ENCODE results near the gene TREX2. TPM values are rescaled to one million over a fixed set of nuclear protein-coding genes. Genes with fewer than 3 reads are reported as not detected.
A peak's percentile ranks its signal among the peaks of the same experiment; 100 is the strongest.

TREX2 gene
- total RNA-seq, 3 donors from 2014 or later = 1.7 to 2.4 (median 2.2) TPM

DNA sequence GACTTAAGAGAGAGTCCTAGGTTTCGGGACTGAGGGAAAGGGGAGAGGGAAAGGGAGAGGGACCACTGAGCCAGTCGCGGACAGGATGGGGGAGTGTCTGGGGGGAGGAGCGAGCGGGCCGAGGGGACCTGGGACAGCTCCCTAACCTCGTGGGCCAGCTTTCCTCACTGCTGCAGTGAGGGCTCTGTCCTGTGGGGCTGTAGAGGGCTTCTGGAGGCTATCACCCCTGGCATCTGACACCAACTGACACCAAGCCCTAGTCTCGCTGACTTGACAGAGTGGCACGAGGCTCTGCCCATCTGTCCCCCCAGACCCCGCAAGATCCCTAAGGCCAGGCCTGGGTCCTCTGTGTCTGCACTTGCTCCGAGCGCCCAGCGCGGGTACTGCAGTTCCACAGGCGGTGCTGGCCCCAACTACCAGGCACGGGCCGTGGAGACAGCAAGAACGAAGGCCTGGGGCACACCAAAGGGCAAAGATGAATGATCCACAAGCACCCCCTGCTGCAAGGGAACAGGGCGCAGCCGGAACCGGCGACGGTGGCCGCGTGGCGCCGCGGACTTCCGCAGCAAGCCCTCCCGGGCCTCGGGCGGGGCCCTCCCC is 24.1 kb upstream of the TREX2 start:
- peak; percentile 25 to 42 for ATAC-seq
- Mint-ChIP-seq H3K9me3 (no peaks in the 10 kb centered on the region), H3K27me3 (ENCODE audit: low read depth) (no peaks in the 10 kb centered on the region), H3K4me1 (ENCODE audit: low read depth) (peaks cover 16% of the 10 kb centered on the region), H3K36me3 (ENCODE audit: insufficient read depth) (peaks cover 4% of the 10 kb centered on the region), H3K4me3 (peak overlapping the region; percentile 85)
- DNase-seq = no peak

- peaks cover 11% of the 10 kb centered on the region for H3K4me1 Mint-ChIP-seq (ENCODE audit: low read depth)
- peak overlapping the region; percentile 16 for H3K4me3 Mint-ChIP-seq
- peaks cover 4% of the 10 kb centered on the region for H3K36me3 Mint-ChIP-seq (ENCODE audit: insufficient read depth)
- no peaks in the 10 kb centered on the region for H3K9me3 Mint-ChIP-seq
- DNase-seq = no peak
- ATAC-seq = no peak
- H3K27me3 Mint-ChIP-seq (ENCODE audit: low read depth) = no peaks in the 10 kb centered on the region
Observed at GRCh38 chrX:153468008-153468580, 22.2 kb upstream of the TREX2 start.

DNA sequence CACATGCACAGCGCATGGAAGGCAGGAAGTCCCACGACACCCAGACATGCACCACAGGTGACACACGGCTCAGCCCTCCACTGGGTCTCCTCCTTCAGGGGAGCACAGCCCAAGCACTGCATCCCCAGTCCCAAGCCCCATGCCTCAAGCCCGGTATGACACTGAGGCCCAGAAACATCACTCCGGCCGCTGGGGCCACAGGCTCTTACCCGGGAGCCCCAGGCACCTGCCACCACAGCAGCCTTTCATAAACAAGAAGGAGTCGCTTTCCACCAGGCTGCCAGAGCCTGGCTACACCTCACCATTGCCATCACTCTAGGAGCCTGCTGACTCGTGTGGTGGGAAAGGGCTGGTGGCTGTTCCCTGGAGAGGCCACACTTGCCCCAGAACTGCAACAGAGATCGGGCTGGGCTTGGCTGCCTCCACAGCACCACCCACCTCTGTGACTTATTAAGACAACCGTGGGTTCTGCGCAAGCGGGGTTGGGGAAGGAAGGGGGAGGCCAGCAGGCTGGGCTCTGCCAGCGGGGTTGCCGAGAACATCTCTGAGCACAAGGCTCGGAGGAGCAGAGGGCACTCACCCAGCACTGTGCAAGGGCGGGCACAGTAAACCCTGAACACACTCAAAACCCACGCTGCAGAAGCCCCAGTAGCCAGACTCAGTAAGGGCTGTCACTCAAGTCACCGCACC is 20.0 kb upstream of the TREX2 start:
- no peak for ATAC-seq
- no peaks in the 10 kb centered on the region for H3K9me3 Mint-ChIP-seq

DNA sequence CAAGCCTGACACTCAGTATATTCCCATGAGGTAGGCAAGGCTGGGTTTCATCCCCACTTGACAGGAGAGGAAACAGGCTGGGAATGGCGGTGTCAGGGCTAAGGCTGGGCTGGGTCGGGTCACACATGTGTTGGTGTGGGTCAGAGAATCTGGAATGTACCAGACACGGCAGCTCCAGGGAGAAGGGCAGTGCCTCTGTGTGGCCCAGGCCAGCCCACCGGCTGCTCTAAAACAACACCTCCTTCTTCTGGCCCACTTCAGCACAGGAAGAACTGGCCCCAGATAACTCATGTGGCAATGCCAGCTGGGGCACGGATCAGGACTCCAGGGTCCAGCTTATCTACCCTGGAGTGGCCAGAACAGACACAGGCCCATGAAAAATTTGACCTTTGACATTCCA is 18.3 kb upstream of the TREX2 start:
- H3K9me3 Mint-ChIP-seq = no peaks in the 10 kb centered on the region
- H3K27me3 Mint-ChIP-seq (ENCODE audit: low read depth) = no peaks in the 10 kb centered on the region
- peaks cover 10% of the 10 kb centered on the region for H3K4me1 Mint-ChIP-seq (ENCODE audit: low read depth)
- H3K36me3 Mint-ChIP-seq (ENCODE audit: insufficient read depth) = peaks cover 13% of the 10 kb centered on the region
- ATAC-seq (no peak), DNase-seq (no peak)
- H3K4me3 Mint-ChIP-seq = no peak overlapping the region

More for the DNA sequence above, 20.0 kb upstream of the TREX2 start:
- H3K36me3 Mint-ChIP-seq (ENCODE audit: insufficient read depth) = peaks cover 10% of the 10 kb centered on the region
- H3K27me3 Mint-ChIP-seq (ENCODE audit: low read depth) = no peaks in the 10 kb centered on the region
- DNase-seq = no peak
- H3K4me1 Mint-ChIP-seq (ENCODE audit: low read depth) = peaks cover 11% of the 10 kb centered on the region
- H3K4me3 Mint-ChIP-seq = no peak overlapping the region

DNA sequence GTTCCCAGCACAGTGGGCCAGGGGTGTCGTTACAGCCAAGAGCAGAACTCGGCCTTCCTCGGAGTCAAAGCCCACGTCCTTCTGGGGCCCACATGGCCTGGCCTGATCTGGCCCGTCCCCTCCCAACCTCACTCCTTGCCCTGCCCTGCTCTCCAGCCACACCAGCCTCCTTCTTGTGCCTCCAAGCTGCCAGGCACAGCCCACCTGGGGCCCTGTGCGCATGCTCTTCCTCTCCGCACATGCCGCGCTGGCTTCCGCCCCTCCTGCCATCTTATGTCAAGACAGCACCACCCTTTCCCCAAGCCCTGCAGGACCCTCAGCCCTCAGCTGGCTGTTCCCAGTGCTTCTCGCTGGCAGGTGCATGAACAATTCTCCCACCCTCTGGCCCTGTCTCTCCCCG is 17.7 kb upstream of the TREX2 start:
- H3K4me1 Mint-ChIP-seq (ENCODE audit: low read depth) = peaks cover 7% of the 10 kb centered on the region
- DNase-seq (no peak), ATAC-seq (no peak)
- H3K9me3 Mint-ChIP-seq = no peaks in the 10 kb centered on the region
- no peak overlapping the region for H3K4me3 Mint-ChIP-seq
- no peaks in the 10 kb centered on the region for H3K27me3 Mint-ChIP-seq (ENCODE audit: low read depth)
- H3K36me3 Mint-ChIP-seq (ENCODE audit: insufficient read depth) = peaks cover 14% of the 10 kb centered on the region

DNA sequence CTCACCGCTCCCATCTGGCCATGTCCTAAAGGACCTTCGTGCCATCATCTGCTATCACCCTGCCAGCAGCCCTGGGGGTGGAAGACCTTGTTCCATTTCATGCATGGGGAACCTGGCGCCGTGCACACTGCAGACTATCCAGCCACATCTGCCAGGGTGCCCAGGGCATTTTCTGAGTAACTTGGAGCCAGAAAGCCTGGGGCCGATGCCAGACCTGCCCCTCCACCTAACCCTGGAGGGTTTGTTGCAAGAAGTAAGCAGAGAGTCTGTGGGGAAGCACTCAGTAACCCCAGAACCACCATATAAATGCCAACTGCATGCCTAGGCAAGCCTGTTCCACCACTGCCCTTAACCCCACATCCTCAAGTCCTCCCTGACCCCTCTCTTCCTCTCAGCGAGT is 17.2 kb upstream of the TREX2 start:
- ATAC-seq (no peak), DNase-seq (no peak)
- Mint-ChIP-seq H3K27me3 (ENCODE audit: low read depth) (no peaks in the 10 kb centered on the region), H3K4me1 (ENCODE audit: low read depth) (peaks cover 7% of the 10 kb centered on the region), H3K36me3 (ENCODE audit: insufficient read depth) (peaks cover 14% of the 10 kb centered on the region), H3K9me3 (no peaks in the 10 kb centered on the region), H3K4me3 (no peak overlapping the region)

DNA sequence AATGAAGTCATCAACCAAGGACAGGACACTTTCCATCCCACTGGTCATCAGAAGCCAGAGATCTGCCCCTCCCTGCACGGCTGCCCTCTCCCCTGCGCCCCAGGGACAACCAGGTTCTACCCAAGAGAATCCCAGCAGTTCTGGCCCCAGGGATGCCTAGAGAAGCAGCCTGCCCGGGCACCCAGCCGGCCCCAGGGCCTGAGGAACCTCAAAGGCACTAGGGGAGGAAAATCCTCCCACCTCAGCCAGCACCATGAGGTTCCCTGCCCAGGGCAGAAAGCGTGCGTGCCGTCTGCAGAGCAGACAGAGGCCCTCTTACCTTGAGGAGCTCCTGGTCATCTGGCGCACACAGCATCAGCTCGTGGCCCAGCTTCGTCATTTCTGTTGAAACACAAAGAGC is 16.4 kb upstream of the TREX2 start:
- peaks cover 12% of the 10 kb centered on the region for H3K36me3 Mint-ChIP-seq (ENCODE audit: insufficient read depth)
- ATAC-seq (no peak), DNase-seq (no peak)
- H3K9me3 Mint-ChIP-seq = no peaks in the 10 kb centered on the region
- H3K4me1 Mint-ChIP-seq (ENCODE audit: low read depth) = peaks cover 2% of the 10 kb centered on the region
- no peak overlapping the region for H3K4me3 Mint-ChIP-seq
- H3K27me3 Mint-ChIP-seq (ENCODE audit: low read depth) = no peaks in the 10 kb centered on the region

- H3K36me3 Mint-ChIP-seq (ENCODE audit: insufficient read depth) = peaks cover 10% of the 10 kb centered on the region
- peak; percentile 44 for DNase-seq
- ATAC-seq = peak in 1 of 2 donors; percentile 75
- no peaks in the 10 kb centered on the region for H3K27me3 Mint-ChIP-seq (ENCODE audit: low read depth)
- no peaks in the 10 kb centered on the region for H3K4me1 Mint-ChIP-seq (ENCODE audit: low read depth)
- no peak overlapping the region for H3K4me3 Mint-ChIP-seq
- H3K9me3 Mint-ChIP-seq = no peaks in the 10 kb centered on the region
Observed at GRCh38 chrX:153460826-153461225, 15.0 kb upstream of the TREX2 start.

DNA sequence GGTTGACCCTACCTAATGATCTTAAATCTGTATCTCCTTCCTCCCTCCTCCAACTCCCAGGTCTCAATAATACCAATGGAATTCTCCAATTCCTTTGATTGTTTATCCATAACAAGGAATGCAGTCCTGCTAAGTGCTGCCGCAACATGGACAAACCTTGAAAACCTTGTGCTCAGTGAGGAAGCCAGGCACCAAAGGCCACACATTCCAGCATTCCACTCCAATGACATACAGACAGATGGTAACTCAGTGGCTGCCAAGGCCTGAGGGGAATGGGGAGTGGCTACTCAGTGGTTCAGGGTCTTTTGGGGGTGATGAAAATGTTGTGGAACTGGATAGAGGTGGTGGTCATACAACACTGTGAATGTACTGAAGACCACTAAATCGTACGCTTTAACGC is 14.1 kb upstream of the TREX2 start:
- DNase-seq (no peak), ATAC-seq (no peak)
- H3K4me1 Mint-ChIP-seq (ENCODE audit: low read depth) = no peaks in the 10 kb centered on the region
- no peaks in the 10 kb centered on the region for H3K9me3 Mint-ChIP-seq
- H3K4me3 Mint-ChIP-seq = no peak overlapping the region
- H3K36me3 Mint-ChIP-seq (ENCODE audit: insufficient read depth) = peaks cover 10% of the 10 kb centered on the region
- no peaks in the 10 kb centered on the region for H3K27me3 Mint-ChIP-seq (ENCODE audit: low read depth)

DNA sequence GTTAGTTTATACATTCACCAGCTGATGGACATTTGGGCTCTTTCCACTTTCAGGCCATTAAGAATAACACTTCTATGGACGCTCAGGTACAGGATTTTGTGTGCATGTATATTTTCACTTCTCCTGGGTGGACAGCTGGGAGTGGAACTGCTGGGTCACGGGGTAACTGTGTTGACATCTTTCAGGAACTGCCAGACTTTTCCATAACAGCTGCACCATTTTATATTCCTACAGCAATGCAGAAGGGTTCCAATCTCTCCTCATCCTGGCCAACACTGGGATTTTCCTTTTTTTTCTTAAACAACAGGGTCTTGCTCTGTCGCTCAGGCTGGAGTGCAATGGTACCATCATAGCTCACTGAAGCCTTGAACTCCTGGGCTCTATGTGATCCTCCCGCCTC is 12.6 kb upstream of the TREX2 start:
- Mint-ChIP-seq H3K36me3 (ENCODE audit: insufficient read depth) (peaks cover 10% of the 10 kb centered on the region), H3K9me3 (no peaks in the 10 kb centered on the region)

DNA sequence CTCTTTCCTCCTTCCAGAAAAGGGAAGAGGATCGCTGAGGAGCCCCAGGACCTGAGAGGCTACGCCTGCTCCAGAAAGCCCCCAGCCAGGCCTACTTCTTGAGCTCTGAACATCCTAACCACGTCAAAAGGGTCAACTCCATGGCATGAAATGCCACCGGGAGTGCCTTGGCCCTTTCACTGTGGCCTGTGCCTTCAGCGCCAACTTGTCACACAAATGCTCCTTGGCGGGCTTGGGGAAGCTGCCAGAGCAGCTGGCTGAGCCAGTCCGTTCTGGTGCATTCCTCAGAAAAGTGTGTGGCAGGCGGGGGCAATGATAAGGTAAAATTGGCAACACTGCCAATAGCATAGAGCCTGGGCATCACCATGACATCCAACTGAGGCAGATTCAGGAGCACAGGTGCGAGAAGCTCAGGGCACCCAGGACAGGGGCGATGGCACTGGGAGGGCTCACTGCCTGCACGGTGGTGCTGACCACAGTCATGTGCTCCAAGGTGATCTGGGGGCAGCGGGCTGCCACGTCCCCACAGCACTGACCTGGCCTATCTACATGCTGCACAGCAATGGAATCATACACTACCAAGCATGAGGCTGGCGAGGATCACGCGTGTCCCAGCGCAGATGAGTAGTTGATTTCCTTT is 12.1 kb upstream of the TREX2 start:
- no peak for DNase-seq
- ATAC-seq = no peak
- H3K36me3 Mint-ChIP-seq (ENCODE audit: insufficient read depth) = peaks cover 10% of the 10 kb centered on the region

More for the DNA sequence above, 12.6 kb upstream of the TREX2 start:
- H3K27me3 Mint-ChIP-seq (ENCODE audit: low read depth) = no peaks in the 10 kb centered on the region
- H3K4me1 Mint-ChIP-seq (ENCODE audit: low read depth) = no peaks in the 10 kb centered on the region
- H3K4me3 Mint-ChIP-seq = no peak overlapping the region
- no peak for DNase-seq
- ATAC-seq = no peak

DNA sequence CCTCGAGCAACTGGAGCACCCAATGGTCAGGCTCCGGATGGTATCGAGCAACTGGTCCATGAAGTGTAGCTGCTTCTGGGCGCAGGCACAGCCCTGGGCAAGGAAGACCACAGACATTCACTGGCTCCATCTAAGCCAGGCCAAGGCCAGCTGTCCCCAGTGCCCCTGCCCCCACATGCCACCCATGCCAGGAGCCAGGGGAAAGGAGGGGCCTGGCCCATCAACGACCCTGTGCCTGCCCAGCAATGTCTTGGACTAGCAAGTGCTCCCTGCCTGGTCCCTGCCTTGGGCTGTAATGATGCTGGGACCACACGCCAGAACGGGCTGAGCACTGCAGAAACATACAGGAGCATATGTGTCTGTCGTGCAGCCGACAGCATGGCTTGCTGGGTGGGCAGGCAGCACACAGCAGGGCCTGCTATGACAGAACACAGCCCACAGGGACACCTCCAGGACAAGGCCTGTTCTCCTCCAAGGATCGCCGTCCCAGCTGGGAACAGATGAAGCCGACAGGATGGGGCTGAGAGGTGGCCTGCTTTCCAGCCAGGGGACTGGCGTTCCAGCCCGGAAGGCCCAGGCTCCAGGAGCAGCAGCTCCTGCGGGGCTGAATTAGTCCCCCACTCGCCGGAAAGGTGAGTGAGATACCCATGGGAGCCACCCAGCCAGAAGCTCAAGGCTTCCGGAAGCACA is 11.4 kb upstream of the TREX2 start:
- ATAC-seq = no peak
- Mint-ChIP-seq H3K27me3 (ENCODE audit: low read depth) (no peaks in the 10 kb centered on the region), H3K4me1 (ENCODE audit: low read depth) (no peaks in the 10 kb centered on the region), H3K4me3 (no peak overlapping the region), H3K9me3 (no peaks in the 10 kb centered on the region), H3K36me3 (ENCODE audit: insufficient read depth) (peaks cover 10% of the 10 kb centered on the region)
- no peak for DNase-seq

More for the DNA sequence above, 12.1 kb upstream of the TREX2 start:
- H3K4me1 Mint-ChIP-seq (ENCODE audit: low read depth) = no peaks in the 10 kb centered on the region
- H3K9me3 Mint-ChIP-seq = no peaks in the 10 kb centered on the region
- no peak overlapping the region for H3K4me3 Mint-ChIP-seq
- H3K27me3 Mint-ChIP-seq (ENCODE audit: low read depth) = no peaks in the 10 kb centered on the region

GRCh38 chrX:153456704-153457103 is 10.8 kb upstream of the TREX2 start:
- Mint-ChIP-seq H3K4me1 (ENCODE audit: low read depth) (no peaks in the 10 kb centered on the region), H3K36me3 (ENCODE audit: insufficient read depth) (peaks cover 8% of the 10 kb centered on the region), H3K9me3 (no peaks in the 10 kb centered on the region), H3K4me3 (no peak overlapping the region), H3K27me3 (ENCODE audit: low read depth) (no peaks in the 10 kb centered on the region)
- ATAC-seq (no peak), DNase-seq (no peak)

DNA sequence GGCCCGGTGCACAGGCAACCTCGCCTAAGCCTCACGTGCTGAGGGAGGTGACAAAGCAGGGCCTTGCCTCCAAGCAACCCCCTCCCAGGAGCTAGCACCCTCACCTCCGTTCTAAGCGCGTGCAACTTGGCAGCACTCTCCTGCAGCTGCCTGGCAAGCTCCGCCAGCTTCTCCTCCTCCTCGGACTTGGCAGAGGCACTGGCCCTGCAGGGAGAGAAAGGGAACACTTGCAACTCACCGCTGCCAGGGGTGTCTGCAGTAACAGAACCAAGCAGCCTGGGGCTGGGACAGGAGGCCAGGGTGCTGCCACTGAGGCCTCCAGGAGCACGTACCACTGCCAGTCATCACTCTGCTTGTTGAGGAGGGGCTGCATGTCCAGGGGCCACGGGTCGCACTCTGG is 10.3 kb upstream of the TREX2 start:
- no peak for ATAC-seq
- H3K36me3 Mint-ChIP-seq (ENCODE audit: insufficient read depth) = peaks cover 4% of the 10 kb centered on the region

More for the DNA sequence above, 10.3 kb upstream of the TREX2 start:
- H3K9me3 Mint-ChIP-seq = no peaks in the 10 kb centered on the region
- H3K4me3 Mint-ChIP-seq = no peak overlapping the region
- H3K27me3 Mint-ChIP-seq (ENCODE audit: low read depth) = no peaks in the 10 kb centered on the region
- H3K4me1 Mint-ChIP-seq (ENCODE audit: low read depth) = no peaks in the 10 kb centered on the region
- DNase-seq = no peak

Measured in activated T-cell treated with anti-CD3 and anti-CD28 coated beads, Interleukin-2, amount 50 U/mL, for 4 hours (primary cell).